ENCODE results near the gene LZTS3.
A peak's percentile ranks its signal among the peaks of the same experiment; 100 is the strongest.
"Not testable (repeated sequence)": the region's sequence is repeated elsewhere in the genome, so short reads cannot be mapped to it uniquely, and the experiment has no call there.

Gene LZTS3

GRCh38 chr20:3192226-3193015 is 19.1 kb upstream of the LZTS3 start:
- DNase-seq: no peak

- DNase-seq: no peak
These were observed 17.3 kb upstream of the LZTS3 start for GRCh38 chr20:3190681-3191111.

- DNase-seq: no peak
These were observed 16.3 kb upstream of the LZTS3 start for GRCh38 chr20:3189561-3190131.

GRCh38 chr20:3188823-3189413 is 15.6 kb upstream of the LZTS3 start:
- DNase-seq: no peak

- not testable (repeated sequence) for DNase-seq
These were observed 14.5 kb upstream of the LZTS3 start for GRCh38 chr20:3187861-3188260.

GRCh38 chr20:3183896-3184612 is 10.7 kb upstream of the LZTS3 start:
- DNase-seq: no peak

GRCh38 chr20:3182429-3182828 is 9.1 kb upstream of the LZTS3 start:
- not testable (repeated sequence) for DNase-seq

GRCh38 chr20:3181270-3181669 is 7.9 kb upstream of the LZTS3 start:
- no peak for DNase-seq

GRCh38 chr20:3180319-3180718 is 7.0 kb upstream of the LZTS3 start:
- DNase-seq: no peak

- no peak for DNase-seq
These were observed 4.6 kb upstream of the LZTS3 start for GRCh38 chr20:3177746-3178485.

GRCh38 chr20:3175270-3175669 is 1.9 kb upstream of the LZTS3 start:
- no peak for DNase-seq

- DNase-seq: no peak
These were observed 1.3 kb upstream of the LZTS3 start for GRCh38 chr20:3174442-3175261.

GRCh38 chr20:3173610-3174441 is 477 bp upstream of the LZTS3 start:
- DNase-seq: peak; percentile 86

DNA sequence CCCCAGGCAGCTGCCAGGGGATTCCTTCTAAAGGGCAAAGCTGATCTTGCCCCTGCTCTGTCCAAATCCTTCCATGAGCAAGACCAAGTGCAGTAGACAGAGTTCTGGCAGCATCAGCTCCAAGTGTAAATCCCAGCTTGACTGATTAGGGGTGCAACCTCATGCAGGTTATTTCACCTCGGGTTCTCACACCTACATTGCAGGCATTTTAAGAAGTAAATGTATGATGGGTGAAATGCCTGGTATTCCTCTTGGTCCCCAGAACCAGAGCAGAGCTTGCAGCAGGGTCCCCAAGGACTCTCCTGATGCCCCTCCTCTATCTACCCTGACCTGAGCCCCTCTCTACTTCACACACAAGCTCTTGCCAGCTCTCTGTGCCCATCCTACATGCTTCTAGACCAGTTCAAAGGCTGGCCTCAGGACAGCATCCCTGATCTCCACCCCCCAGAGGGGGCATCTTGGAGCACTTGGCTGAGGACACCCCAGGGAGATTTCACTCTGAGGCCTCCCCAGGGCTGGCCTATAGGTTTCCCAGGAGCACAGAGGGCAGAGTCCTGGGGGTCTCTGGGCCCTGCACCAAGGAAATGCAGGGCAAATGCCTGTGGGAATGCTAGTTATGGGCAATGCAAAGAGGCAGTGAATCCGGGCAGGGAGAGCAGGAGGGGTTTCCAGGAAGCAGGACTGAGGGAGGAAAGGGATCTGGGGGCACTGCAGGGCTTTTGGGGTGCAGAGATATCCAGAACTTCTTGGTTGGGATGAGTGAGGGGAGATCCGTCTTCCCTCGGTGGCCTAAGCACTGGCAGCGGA is 1.0 kb downstream of the LZTS3 start:
- DNase-seq: no peak

DNA sequence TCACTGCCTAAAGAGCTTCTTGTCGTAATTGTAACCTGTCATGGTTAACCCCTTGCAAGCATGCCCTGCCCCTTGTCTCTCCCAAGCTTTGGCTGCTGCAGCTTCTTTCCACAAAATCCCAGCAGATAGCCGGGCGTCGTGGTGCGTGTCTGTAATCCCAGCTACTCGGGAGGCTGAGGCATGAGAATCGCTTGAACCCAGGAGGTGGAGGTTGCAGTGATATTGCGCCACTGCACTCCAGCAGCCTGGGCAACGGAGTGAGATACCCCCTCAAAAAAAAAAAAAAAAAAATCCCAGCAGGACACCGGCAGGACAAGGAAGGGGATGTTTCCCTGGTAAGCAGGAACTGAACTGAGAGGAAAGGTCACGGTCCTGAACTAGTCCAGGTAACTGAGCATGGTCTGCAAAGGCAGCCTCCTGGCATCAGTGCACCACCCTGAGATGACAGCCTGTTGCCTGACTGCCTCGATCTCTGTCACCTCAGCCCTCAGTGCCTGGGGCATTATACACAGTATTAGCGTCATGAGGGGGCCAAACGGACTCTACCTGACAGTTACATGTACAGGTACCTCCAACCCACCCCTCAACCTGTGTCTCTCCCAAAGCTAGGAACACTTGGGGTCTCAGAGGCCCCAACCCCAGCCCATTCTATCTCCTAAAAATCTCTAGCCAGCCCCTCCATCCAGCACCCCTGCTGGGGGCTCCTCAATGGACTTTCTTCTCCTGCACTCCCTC is 1.8 kb downstream of the LZTS3 start:
- no peak for DNase-seq

- no peak for DNase-seq
These were observed 4.3 kb downstream of the LZTS3 start for GRCh38 chr20:3168829-3169590.

DNA sequence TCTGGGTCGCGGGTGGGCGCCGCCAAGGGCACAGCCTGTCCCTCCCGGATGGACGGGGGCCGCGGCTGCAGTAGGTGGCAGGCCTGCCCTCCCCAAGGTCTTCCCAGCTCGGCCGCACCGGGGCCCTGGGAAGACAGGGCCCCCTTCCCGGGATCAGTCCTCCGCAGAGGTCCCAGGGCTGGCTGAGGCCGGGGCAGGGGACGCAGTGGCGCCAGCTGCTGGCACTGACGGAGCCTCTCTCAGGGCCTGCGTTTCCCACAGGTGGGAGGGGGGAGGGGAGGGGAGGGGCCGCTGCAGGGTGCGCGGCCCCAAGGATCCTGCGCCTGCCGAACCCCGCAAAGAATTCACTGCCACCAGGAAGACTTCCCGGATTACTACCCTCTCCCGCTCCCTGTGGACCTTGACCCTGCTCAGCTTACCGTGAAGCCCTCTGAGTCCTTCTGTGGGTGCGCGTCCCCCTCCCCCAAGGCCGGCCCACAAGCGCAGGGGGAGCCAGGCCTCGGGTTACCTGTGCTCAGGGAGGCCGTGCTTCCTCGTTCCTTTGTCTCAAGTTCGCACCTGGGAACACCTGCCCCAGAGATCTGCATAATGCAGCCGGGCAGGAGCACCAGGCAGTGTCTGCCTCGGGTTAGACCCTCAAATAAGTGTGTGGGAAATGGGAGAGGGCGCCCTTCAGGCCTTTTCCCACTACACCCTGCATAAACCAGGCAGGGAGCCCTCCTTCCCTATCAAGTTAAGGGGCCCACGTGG is 5.1 kb downstream of the LZTS3 start:
- DNase-seq: no peak

GRCh38 chr20:3167738-3168078 is 5.6 kb downstream of the LZTS3 start:
- DNase-seq: no peak
